Endothelial cell of umbilical vein (primary cell): Measurements from ENCODE around the gene SLC51B. TPM values are rescaled to one million over a fixed set of nuclear protein-coding genes. Genes with fewer than 3 reads are reported as not detected.

Experiments
- BruUV-seq: library from RNA; stranded (reverse); fragments of 400-500 nt; replicated peaks from 2 replicates; lab custom pipeline; 2021; lab: Mats Ljungman, UMichigan
- CTCF ChIA-PET: fragments of 300-600, 350-600 bp; sonication (Branson Sonifier 250); formaldehyde crosslinking; loops from one replicate; lab custom pipeline; 2021; ENCODE audit warnings: antibody characterized with exemption, inconsistent platforms; lab: Charles Lee
- POLR2A ChIA-PET: fragments of 300-600, 350-600 bp; sonication (Branson Sonifier 250); formaldehyde crosslinking; loops from one replicate; lab custom pipeline; 2021; ENCODE audit warnings: antibody characterized with exemption, inconsistent platforms; lab: Charles Lee
- DNase-seq: peaks from one replicate; pipeline ENCODE4 v3.0.0-alpha.2; 2011; ENCODE audit warnings: low read depth, low spot score
- FAIRE-seq: peaks from 2 replicates; lab custom pipeline; 2011; peaks lifted over from hg19 to GRCh38; lab: Jason Lieb, UNC
- H2AFZ ChIP-seq: 2 replicates; pipeline ENCODE4 v1.6.0; 2012; ENCODE audit warnings: low read depth, low read length, control low read depth, inconsistent platforms
- H3K27ac ChIP-seq: 2 replicates; pipeline ENCODE4 v1.5.1; 2011; ENCODE audit warnings: low read depth, mild to moderate bottlenecking, control low read depth, low read length, moderate library complexity; ENCODE audit not compliant: insufficient read depth
- H3K27me3 ChIP-seq, 2 experiments: 2 replicates each; pipeline versions ENCODE4 v1.6.0 to v1.6.1; 2011; ENCODE audit warnings: low read length in 2 of 2, mixed read lengths in 1 of 2; ENCODE audit not compliant: control insufficient read depth in 2 of 2, insufficient read depth in 2 of 2
- H3K36me3 ChIP-seq, 2 experiments: 2 replicates in 1 of 2; 3 replicates in 1 of 2; pipeline ENCODE4 v1.5.1; 2011; ENCODE audit warnings: low read length in 2 of 2, mild to moderate bottlenecking in 1 of 2, moderate library complexity in 1 of 2; ENCODE audit not compliant: control insufficient read depth in 2 of 2, insufficient read depth in 2 of 2; ENCODE audit errors: extremely low read depth in 1 of 2
- H3K4me1 ChIP-seq: 3 replicates; pipeline ENCODE4 v1.5.1; 2011; ENCODE audit warnings: mild to moderate bottlenecking, low read length; ENCODE audit not compliant: control insufficient read depth, insufficient read depth; ENCODE audit errors: extremely low read depth
- H3K4me2 ChIP-seq: 2 replicates; pipeline ENCODE4 v1.6.1; 2011; ENCODE audit warnings: low read length, control low read depth, mixed read lengths; ENCODE audit not compliant: insufficient read depth
- H3K4me3 ChIP-seq, 3 experiments: fragments of 200-600 bp in 1 of 3; sonication (generic), shearing (Covaris generic) in 1 of 3; replicated peaks in 1 of 3; 2 replicates each; pipeline ENCODE4 v1.5.1; 2011 to 2016; ENCODE audit warnings: control low read depth in 3 of 3, low read length in 3 of 3, mild to moderate bottlenecking in 2 of 3, inconsistent platforms in 1 of 3, low read depth in 1 of 3, moderate library complexity in 1 of 3; ENCODE audit not compliant: insufficient read depth in 1 of 3
- H3K79me2 ChIP-seq: 2 replicates; pipeline ENCODE4 v1.6.0; 2012; ENCODE audit warnings: low read length, inconsistent platforms; ENCODE audit not compliant: control insufficient read depth, insufficient read depth
- H3K9ac ChIP-seq: replicated peaks from 2 replicates; pipeline ENCODE3; 2011; ENCODE audit warnings: low read length, control low read depth; ENCODE audit not compliant: insufficient read depth; ENCODE audit errors: extremely low read depth
- H3K9me1 ChIP-seq: replicated peaks from 3 replicates; pipeline ENCODE4 v1.6.0; 2011; ENCODE audit warnings: mild to moderate bottlenecking, low read length; ENCODE audit not compliant: control insufficient read depth, insufficient read depth; ENCODE audit errors: extremely low read depth
- H3K9me3 ChIP-seq: replicated peaks from 2 replicates; pipeline ENCODE4 v1.5.1; 2012; ENCODE audit warnings: low read length, inconsistent platforms; ENCODE audit not compliant: control insufficient read depth, insufficient read depth
- H4K20me1 ChIP-seq: replicated peaks from 2 replicates; pipeline ENCODE3; 2011; ENCODE audit warnings: mild to moderate bottlenecking, low read length; ENCODE audit not compliant: control insufficient read depth, insufficient read depth; ENCODE audit errors: extremely low read depth
- EZH2 ChIP-seq: IDR thresholded peaks from 2 replicates; pipeline ENCODE4 v1.6.1; 2012; ENCODE audit warnings: borderline replicate concordance, low read depth, mild to moderate bottlenecking, moderate library complexity, low read length, inconsistent platforms; ENCODE audit not compliant: severe bottlenecking
- FOS ChIP-seq: IDR thresholded peaks from 2 replicates; pipeline ENCODE4 v1.6.1; 2011; ENCODE audit warnings: mild to moderate bottlenecking, low read length, moderate library complexity, borderline replicate concordance; ENCODE audit not compliant: insufficient read depth
- GATA2 ChIP-seq: IDR thresholded peaks from 2 replicates; pipeline ENCODE4 v1.7.0; 2011; ENCODE audit warnings: low read depth, mild to moderate bottlenecking, moderate library complexity, mixed read lengths, low read length; ENCODE audit not compliant: insufficient read length, insufficient read depth
- JUN ChIP-seq: IDR thresholded peaks from 2 replicates; pipeline ENCODE4 v1.6.1; 2011; ENCODE audit warnings: borderline replicate concordance, low read depth; ENCODE audit not compliant: insufficient read length, insufficient read depth
- MYC ChIP-seq: IDR thresholded peaks from one replicate; pipeline ENCODE4 v1.6.1; 2011; ENCODE audit warnings: mild to moderate bottlenecking, low read depth, low read length
- POLR2A ChIP-seq: IDR thresholded peaks from 2 replicates; pipeline ENCODE4 v1.6.1; 2012; ENCODE audit warnings: low read depth, mild to moderate bottlenecking, control low read depth, low read length
- POLR2AphosphoS5 ChIP-seq: IDR thresholded peaks from 2 replicates; pipeline ENCODE4 v1.6.1; 2012; ENCODE audit warnings: low read depth, mild to moderate bottlenecking, control low read depth, low read length, moderate library complexity; ENCODE audit not compliant: insufficient read depth
- dilution Hi-C: fragments of 300-500 bp; cut with MboI; formaldehyde crosslinking; loops from one replicate; pipeline ENCODE4 v1.15.0; 2019; ENCODE audit warnings: low sequenced_read_pairs; ENCODE audit not compliant: extremely low pct_ligation_motif_present
- intact Hi-C: fragments of 100-400 bp; cut with micrococcal nuclease; formaldehyde crosslinking; loops from one replicate; pipeline ENCODE4 v1.10.0; 2022
- polyA plus RNA-seq, 4 experiments: library from polyadenylated mRNA; depleted of rRNA in 3 of 4; stranded (reverse) in 3 of 4; unstranded in 1 of 4; fragments of >200 nt; gene quantifications; 2 replicates each; pipeline versions ENCODE4 v1.2.1 to v1.2.3, GENCODE V29; 2011 to 2012; ENCODE audit warnings: missing spikeins in 1 of 4
- total RNA-seq: library from RNA; stranded (reverse); gene quantifications from 2 replicates; pipeline ENCODE4 v1.2.3, GENCODE V29; 2021
- TF ChIP-seq, protein P1 (sequence below): IDR thresholded peaks from 2 replicates; pipeline ENCODE4 v1.6.1; 2011; ENCODE audit not compliant: insufficient read depth, insufficient read length
- TF ChIP-seq, protein P2 (sequence below), 2 donors: IDR thresholded peaks; 1 replicate in 1 of 2; 2 replicates in 1 of 2; pipeline ENCODE4 v1.5.1; 2011; ENCODE audit warnings: low read length in 2 of 2, mild to moderate bottlenecking in 2 of 2, moderate library complexity in 2 of 2, control low read depth in 1 of 2, inconsistent platforms in 1 of 2, low read depth in 1 of 2; ENCODE audit not compliant: insufficient read depth in 1 of 2; ENCODE audit errors: extremely low read depth in 1 of 2

SLC51B gene
- total and polyA plus RNA-seq, 2 donors (not counting 3 experiments of a cell fraction or from before 2014, with no cell fraction given) = not detected

DNA sequence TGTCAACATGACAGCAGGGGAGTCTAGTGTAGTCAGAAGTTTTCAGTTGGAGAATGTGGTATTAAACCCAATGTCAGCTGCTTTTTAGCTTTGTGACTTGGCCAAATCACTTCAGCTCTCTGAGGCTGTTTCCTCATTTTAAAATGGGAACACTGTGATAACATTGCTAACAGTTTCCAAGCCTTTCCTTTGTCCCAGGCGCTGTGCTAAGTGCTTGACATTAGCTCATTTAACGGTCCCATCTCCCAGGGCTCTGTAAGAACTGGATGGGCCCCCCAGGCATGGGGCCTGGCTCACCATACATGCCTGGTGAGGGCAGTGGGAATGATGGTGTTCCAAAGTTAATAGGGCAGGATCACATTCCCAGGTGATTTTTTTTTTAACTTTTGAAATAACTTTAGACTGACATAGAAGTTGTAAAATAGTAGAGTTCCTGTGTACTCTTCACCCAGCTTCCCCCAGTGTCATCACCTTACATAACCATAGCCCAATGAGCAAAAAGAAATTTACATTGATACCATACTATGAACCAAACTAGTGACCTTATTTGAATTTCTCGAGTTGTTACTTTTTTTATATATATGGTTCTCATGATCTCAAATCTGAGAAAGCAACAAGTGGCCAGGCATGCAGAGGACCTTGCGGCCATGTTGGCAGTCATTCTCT, 14.9 kb downstream of the SLC51B start:
- Histone ChIP-seq H3K27ac (no peak overlapping the region), H3K4me3 (no peak overlapping the region), H3K9ac (no peak overlapping the region), H3K4me1 (no peaks in the 10 kb centered on the region), H3K36me3 (no peaks in the 10 kb centered on the region), H3K79me2 (no peaks in the 10 kb centered on the region), H3K4me2 (no peak overlapping the region), H3K9me1 (no peaks in the 10 kb centered on the region), H4K20me1 (no peaks in the 10 kb centered on the region), H3K9me3 (no peaks in the 10 kb centered on the region), H2AFZ (no peak overlapping the region), H3K27me3 (peaks cover under 1 to 5% of the 10 kb centered on the region in 2 experiments)
- TF ChIP-seq POLR2AphosphoS5 (no peak), JUN (no peak), POLR2A (no peak), FOS (no peak), MYC (no peak), GATA2 (no peak), EZH2 (no peak)
- TF ChIP-seq, protein P1, sequence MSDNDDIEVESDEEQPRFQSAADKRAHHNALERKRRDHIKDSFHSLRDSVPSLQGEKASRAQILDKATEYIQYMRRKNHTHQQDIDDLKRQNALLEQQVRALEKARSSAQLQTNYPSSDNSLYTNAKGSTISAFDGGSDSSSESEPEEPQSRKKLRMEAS = no peak
- TF ChIP-seq, protein P2, sequence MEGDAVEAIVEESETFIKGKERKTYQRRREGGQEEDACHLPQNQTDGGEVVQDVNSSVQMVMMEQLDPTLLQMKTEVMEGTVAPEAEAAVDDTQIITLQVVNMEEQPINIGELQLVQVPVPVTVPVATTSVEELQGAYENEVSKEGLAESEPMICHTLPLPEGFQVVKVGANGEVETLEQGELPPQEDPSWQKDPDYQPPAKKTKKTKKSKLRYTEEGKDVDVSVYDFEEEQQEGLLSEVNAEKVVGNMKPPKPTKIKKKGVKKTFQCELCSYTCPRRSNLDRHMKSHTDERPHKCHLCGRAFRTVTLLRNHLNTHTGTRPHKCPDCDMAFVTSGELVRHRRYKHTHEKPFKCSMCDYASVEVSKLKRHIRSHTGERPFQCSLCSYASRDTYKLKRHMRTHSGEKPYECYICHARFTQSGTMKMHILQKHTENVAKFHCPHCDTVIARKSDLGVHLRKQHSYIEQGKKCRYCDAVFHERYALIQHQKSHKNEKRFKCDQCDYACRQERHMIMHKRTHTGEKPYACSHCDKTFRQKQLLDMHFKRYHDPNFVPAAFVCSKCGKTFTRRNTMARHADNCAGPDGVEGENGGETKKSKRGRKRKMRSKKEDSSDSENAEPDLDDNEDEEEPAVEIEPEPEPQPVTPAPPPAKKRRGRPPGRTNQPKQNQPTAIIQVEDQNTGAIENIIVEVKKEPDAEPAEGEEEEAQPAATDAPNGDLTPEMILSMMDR (IDR thresholded peaks at IDR 0.05; ENCODE audit: extremely low read depth in 1 of 2, insufficient read depth in 1 of 2, low read depth in 1 of 2, low read length in 2 of 2) = no peak
- POLR2A ChIA-PET = no interaction called here
- BruUV-seq = no TSS peak
- dilution Hi-C loops = no loop called here
- intact Hi-C loops = no loop called here
- DNase-seq (no peak), FAIRE-seq (no peak)
- CTCF ChIA-PET = interaction anchor here (0.9 to 4.5 kb wide), 5 partner anchors 8 to 210 kb away, joined by 3 to 29 read pairs (median 5); partner anchors contain the start of gene KBTBD13
